NCI-H82 (cell line): Measurements from ENCODE around the gene TYW5.

ENCODE experiments used
- DNase-seq: peaks from one replicate; lab custom pipeline; 2025; lab: John Stamatoyannopoulos, UW

The TYW5 gene

DNA sequence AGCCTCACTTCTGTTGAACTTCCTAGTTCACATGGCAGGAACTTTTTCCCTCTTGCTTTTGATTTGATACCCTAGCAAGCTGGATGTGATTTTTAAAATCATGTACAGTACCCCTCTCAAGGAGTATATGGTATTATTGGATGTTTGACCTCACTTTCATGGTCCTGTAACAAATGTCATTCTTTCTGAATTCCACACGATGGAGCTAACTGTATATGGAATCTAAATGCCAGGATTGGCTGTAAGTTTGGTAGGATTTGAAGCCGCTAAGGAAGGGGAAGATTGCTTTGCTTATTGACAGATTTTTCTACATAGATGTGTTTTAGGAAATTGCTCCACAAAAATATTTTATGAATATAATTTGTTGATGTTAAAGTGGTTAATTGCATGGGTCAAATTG, 18.4 kb upstream of the TYW5 start:
- peak; percentile 59 for DNase-seq

DNA sequence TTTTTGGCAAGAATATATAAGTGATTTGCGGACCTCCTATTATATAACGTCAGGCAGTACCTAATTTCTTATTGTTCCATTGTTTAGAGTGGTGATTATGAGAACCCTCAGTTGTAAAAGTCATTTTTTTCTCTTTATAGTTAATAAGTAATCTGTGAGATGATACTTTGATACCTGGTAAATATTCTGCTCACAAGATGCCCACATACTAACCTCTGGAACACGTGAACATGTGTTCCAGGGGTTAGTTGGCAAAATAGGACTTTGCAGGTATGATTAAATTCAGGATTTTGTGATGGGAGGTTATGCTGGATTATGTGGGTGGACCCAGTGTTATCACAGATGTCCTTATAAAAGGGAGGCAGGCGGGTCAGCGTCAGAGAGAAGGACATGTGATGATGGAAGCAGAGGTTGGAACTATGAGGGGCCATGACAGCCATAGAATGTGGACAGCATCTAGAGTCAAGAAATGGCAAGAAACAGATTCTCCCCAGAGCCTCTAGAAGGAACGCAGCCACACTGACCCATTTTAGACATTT, 16.9 kb upstream of the TYW5 start:
- DNase-seq, result no peak

DNA sequence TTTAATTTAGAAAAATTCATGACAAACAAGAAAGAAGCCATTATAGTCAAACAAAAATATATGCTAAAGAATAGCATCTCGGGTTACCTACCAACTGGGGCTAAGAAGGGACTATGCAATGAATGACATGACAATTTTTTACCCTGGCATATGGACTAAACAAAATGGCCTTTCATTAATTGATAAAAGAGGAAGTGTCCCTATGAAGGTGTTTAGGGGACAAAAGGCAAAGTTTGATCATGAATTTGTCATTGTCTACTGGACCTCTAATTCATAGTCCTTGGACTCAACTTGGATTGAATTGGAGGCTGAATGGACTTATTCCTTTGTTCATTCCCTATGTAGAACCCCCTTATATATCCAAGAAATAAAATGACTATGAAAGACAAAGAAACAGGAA, 12.8 kb upstream of the TYW5 start:
- DNase-seq, result no peak

DNA sequence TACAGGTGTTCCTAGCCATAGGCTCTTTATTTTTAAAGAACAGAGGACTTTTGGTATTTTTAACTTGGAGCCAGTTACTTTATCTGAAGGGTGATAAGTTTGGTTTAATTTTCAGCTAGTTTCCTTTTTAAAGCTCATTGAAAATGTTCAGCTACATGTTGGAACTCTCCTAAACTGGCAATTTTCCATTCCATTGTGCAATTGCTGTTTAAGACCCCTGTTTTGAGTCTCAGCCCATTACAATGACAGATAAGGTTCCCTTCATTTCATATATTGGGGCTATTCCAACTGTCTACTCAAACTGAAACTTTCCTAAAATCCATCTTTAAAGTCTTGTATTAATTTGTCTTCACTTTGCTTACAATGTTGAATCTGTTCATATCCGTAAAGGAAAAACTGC, 11.7 kb upstream of the TYW5 start:
- DNase-seq, result no peak

DNA sequence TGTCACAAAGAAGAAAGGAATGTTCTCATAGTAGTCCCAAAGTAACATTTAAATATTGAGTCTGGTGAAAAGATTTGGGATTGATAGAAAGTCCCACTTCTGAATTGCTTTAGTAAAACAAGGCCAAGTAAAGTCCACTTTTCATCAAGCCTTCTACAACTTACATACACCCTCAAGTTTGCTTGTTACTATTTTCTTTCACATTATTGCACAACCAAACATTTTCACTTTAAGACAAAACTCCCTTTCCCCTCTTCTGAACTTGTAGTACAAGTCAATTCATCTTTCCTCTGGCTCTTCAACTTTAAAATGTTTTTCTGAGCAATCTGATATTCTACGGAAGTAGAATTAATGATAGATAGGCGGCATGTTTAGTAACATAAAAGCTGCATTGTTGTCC, 11.1 kb upstream of the TYW5 start:
- DNase-seq, result no peak

DNA sequence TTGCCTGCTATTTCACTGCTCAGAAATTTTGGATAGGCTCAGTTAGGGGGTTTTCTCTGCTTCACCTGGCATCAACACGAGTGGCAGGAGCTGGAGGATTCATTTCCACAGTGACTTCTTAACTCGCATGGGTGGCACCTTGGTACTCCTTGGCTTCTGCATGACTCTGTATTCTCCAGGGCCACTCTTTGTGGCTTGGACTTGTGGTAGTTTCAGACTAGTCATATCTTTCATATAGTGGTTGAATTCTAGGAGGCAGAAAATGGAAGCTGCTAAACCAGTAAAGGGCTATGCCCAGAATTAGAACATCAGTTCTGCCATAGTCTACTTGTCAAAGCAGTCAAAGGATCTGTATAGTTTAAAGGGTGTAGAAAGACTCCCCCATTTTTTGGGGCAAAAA, 6.9 kb upstream of the TYW5 start:
- DNase-seq, result no peak

DNA sequence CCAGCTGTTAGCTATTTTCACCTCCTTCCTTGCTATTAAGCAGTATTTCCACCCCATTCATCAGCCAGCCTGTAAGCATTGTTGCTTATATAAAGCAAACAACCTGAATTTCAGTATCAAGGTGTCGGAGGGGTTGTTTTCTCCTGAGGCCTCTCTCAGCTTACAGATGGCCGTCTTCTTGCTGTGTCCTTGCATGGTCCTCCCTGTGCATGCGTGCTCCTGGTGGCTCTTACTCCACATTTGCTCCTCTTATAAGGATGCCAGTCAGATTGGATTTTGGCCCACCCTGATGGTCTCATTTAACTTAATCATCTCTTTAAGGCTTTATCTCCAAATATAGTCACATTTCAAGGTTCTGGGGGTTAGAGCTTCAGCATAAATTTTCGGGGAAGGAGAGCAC, 2.7 kb upstream of the TYW5 start:
- no peak for DNase-seq

DNA sequence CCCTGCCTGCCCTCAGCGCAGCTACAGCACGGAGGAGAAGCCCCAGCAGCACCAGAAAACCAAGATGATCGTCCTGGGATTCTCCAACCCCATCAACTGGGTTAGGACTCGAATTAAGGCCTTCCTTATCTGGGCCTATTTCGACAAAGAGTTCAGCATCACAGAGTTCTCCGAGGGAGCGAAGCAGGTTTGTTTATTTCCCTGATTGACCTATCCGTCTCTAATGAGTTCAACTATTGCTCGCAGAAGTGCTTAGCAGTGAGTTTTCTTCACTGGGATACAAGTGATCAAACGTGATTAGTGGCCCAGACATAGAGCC, 730 bp upstream of the TYW5 start:
- DNase-seq, result peak; percentile 44

DNA sequence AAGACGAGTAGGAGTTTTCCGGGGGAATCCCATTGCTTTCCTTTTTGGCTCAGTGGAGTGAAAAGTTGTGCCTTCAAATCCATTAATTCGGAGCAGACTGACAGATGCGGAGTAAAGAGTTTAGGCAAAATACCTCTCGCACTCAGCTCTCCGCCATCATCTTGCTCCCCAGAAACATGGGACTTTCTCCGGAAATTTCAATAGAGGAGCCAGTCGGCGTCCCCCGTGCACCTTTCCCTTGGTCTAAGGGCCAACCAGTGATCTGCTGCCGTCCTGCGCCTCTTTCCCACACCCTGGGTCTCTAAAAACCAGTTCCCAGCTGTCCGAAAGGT, 318 bp downstream of the TYW5 start:
- peak; percentile 79 for DNase-seq

DNA sequence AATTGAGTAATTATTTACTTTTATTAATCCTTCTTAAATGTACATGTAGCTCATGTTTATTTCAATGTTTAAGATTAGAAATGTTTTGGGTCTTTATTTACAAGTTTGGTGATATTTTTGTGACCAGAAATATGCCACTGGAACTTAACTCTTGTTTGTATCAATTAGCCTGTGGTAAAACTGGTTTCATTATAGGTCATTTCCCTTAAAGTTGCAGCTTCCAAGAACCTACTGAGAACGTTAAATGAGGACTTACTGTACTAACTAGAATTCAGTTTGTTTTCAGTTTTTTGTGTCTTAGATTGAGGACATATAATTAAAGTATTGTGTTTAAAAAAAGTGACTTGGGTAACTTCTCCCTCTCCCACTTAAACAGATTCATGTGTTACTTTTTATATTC, 4.3 kb downstream of the TYW5 start:
- DNase-seq, result no peak

DNA sequence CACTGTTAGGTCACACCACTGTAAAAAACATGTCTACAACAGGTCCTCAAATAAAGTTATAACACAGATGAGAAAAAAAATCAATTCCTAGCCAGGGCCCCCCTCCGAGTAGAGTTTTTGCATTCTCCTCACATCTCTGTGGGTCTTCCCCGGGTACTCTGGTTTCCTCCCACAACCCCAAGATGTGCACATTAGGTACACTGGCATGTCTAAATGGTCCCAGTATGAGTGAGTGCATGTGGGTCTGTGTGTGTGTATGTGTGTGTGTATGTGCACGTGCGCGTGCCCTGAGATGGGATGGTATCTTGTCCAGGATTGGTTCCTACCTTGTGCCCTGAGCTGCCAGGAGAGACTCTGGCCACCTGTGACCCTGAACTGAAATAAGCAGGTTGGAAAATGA, 4.9 kb downstream of the TYW5 start:
- DNase-seq, result no peak

DNA sequence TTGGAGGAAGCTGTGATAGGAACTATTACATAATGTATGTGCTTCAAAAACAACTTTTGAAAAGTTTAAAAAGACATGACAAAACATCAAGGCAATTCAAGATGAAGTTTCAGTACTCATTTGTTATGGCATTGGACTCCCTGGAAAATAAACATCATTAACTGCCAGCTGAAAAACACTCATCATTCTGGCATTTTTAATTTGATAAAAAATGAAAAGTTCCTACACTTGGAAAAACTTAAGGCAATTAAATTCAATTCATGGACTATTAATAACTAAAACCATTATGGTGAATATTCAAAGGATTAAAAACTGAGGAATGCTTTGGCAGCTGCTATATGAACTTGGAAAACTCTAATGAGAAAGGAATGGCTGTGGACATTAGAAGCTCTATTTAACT, 8.5 kb downstream of the TYW5 start:
- DNase-seq, result no peak

DNA sequence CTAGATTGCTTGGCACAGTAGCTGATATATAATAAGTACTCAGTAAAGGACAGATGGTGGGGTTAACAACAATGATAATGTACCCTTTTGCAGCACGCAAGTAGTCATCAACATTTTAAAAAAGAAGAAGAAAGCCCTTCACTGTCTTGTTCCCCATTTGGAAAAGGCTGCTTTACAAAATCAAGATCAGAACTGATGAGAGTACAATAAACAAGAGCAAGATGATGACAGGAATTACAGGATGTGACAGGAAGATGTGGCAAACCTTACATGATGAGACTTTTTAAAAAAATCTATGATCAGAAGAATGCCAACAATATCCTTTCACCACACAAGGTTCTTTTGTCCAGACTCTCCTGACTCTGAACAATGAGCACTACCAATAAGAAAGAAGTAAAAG, 9.1 kb downstream of the TYW5 start:
- no peak for DNase-seq

DNA sequence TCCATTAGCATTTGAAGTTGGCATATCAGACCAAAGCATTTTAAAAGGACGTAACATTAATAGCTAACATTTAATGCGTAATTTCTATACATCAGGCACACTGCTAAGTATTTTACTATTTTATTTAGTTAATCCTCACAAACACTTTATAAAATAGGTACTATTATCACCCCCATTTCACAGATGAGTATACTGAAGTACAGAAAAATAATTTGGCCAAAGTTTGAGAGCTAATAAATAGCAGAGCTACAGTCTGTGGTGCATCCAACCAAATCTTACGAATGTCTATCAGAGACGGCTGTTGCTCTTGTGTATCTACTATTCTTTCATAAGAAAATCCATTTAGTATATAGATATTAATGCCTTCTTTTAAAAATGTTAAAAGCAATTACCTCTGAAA, 11.9 kb downstream of the TYW5 start:
- DNase-seq, result no peak

DNA sequence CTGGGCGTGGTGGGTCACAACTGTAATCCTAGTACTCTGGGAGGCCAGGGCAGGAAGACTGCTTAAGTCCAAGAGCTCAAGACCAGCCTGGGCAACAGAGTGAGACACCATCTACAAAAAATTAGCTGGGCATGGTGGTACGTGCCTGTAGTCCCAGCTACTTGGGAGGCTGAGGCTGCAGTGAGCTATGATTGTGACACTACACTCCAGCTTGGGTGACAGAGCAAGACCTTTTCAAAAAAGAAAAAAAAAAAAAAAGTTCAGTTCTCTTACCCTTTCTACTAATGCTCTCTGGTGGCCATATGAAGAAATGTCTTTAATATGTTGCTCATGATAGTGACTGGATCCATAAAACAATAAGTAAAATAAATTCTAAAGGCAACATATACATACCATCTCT, 14.9 kb downstream of the TYW5 start:
- DNase-seq, result peak; percentile 34

DNA sequence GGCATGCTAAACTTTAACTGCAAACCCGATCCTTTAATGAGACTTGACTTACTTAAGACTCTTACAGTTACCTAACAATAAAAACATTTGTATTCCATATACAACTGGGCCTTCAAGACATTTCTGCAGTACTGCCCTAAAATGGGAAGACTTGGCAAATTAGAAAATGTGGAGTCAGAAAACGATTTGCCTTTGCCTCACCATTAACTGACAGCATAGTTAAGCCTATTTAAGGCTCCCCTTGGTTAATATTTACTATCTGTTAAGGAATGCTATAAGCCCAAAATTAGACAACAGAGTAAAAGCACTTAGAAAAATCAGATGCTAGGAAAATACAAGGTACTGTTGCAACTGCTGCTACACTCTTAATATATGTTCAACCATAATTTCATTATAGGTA, 18.7 kb downstream of the TYW5 start:
- DNase-seq, result peak; percentile 21

DNA sequence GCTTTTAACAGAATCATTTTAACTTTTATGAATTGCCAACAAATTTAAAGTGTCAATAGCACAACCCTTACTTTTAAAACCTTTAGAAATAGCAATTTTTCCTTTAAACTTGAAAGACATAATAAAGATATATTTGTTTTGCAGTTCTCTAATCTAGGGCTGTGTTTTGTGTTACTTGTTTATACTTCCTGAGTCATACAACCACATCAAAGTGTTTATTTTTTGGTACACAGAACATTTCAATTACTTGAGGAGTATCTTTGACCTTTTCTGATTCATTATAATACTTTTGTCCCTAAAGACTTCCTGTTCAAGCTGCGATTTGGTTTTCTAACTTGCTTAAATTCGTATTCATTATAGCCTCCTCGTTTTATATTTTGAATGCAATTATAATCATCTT, 21.8 kb downstream of the TYW5 start:
- DNase-seq, result no peak

DNA sequence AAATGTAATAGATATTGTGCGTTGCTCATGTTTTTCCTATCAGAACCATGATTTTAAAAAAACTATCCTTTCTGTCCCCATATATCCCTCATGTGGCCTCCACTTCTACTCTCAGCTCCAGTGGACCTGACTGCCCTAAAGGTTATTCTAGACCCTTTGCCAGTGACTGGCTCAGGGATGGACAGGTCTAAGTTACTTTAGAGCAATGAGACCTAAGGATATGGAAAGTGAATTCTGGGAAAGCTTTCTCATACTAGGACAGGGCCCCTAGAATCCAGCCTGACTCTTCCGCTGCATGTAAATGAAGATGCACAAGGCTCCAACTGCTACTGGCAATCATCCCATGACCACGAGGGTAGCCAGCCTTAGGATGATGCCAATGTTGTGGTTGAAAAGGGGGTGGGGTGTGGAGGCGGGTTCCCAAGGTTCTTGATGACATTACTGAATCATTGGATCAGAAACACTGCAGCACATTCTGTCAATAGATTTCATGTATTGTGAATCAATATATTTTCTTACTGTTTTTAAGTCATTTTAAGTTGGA, 22.9 kb downstream of the TYW5 start:
- no peak for DNase-seq

DNA sequence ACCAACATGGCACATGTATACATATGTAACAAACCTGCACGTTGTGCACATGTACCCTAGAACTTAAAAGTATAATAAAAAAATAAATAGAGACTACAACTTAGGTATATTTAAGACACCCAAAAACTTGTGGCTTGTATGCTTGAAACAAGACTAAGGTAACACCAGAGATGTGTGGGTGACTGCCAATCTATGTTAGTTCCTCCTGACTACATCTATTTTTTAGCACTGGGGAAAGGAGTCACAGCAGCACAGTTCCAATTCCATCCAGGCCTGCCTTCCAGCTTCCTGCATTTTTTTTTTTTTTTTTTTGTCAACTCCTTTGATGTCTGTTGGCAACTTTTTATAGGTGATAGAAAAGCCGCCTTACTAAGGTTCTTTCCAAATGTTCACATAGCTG, 26.0 kb downstream of the TYW5 start:
- DNase-seq, result no peak

DNA sequence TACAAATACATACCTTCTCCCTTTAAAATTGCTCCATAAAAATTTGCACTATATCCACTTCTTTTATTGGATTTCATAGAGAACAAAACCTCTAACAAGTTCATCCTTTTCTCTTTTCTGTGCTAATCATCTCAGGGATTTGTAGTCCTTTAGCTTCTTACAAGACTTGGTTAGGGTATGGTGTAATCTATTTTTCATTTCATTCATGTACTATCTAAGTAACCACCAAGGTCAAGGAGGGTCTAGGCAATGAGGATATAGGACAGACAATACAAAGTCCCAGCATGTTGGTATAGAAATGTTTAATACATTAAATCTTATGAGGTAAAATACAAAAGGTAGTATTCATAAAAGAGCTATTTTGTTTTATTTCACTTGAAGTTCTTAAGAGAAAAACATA, 26.7 kb downstream of the TYW5 start:
- no peak for DNase-seq

DNA sequence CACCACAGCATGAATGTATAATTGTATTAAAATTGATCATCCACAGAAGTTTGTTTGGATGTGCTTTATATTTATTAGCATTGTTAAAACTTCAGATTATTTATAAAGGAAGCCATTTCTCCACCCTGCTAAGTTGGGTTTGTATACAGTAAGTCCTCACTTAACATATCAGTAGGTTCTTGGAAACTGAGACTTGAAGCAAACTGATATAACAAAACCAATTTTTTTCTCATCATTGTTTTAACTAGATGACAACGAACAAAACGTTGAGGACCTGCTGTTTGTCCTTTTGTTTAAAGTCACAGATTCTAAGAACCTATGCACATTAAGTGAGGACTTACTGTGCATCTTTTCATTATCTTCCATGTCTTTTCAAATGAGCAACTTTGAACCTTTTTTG, 27.1 kb downstream of the TYW5 start:
- DNase-seq, result no peak

DNA sequence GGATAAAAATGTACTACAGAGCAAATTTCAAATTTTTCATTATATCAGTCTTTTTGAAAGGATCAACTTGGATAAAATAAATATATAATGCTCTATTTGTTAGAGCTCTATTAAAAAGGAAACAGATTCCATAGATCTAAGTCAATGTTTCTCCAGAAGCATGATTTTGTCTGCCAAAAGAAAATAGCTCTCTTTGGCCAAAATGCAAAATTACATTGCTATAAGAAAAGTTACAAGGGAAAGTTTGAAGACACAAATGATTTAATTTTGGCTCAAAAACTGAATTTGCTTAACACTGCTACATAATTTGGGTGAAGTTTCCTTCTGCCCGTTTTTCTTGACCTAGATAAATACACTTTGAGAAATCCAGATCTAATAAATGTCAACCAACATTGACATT, 28.5 kb downstream of the TYW5 start:
- no peak for DNase-seq

DNA sequence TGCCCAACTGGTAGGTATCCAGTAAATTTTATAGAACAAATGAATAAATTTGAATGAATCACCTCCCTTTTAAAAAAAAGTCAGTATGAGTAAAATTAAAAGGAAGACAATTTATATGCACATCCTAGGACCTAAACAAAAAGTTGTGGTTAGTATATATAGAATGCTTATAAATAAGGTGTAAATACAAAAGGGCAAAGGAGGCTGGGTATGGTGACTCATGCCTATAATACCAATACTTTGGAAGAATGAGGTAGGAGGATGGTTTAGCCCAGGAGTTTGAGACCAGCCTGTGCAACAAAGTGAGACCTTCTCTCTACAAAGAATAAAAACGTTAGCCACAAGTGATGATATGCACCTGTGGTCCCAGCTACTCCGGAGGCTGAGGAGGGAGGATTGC, 31.4 kb downstream of the TYW5 start:
- no peak for DNase-seq

DNA sequence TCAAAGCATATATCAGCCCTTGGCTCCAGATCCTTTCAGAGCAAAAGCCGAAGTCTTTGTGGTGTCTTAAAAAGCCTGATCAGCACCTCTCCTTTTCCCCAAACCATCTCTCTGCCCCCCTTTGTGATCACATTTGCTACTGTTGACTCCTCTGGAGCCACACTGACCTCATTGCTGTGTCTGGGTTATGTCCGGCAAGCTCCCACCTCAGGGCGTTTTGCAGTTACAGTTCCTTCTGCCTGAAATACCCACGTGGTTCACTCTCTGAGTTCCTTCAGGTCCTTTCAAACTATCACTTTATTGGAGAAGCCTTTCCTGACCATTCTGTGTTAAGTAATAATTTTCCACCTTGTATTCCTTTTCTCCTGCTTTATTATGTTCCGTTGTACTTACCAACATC, 32.4 kb downstream of the TYW5 start:
- no peak for DNase-seq

DNA sequence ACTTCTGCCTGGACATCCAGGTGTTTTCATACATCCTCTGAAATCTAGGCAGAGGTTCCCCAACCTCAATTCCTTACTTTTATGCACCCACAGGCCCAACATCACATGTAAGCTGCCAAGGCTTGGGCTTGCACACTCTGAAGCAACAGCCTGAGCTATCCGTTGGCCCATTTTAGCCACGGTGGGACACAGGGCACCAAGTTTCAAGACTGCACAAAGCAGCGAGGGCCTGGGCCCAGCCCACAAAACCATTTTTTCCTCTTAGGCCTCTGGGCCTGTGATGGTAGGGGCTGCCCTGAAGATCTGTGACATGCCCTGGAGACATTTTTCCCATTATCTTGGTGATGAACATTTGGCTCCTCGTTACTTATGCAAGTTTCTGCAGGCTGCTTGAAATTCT, 38.3 kb downstream of the TYW5 start:
- no peak for DNase-seq
